GM23248 (cell line): Measurements from ENCODE around the gene TMEM94. TPM values are rescaled to one million over a fixed set of nuclear protein-coding genes. Genes with fewer than 3 reads are reported as not detected.

Experiments used
- DNase-seq: peaks from one replicate; pipeline ENCODE4 v3.0.0-alpha.2; 2015
- H2AFZ ChIP-seq: fragments of 200-600 bp; sonication (generic); 2 replicates; pipeline ENCODE4 v1.6.1; 2016; ENCODE audit warnings: antibody characterized with exemption
- H3F3A ChIP-seq: fragments of 200-600 bp; sonication (generic); 2 replicates; pipeline ENCODE4 v1.6.1; 2016; ENCODE audit warnings: mild to moderate bottlenecking, antibody characterized with exemption, mixed run types; ENCODE audit not compliant: insufficient read depth
- H3K27ac ChIP-seq: fragments of 200-600 bp; sonication (generic); 2 replicates; pipeline ENCODE4 v1.5.1; 2016; ENCODE audit warnings: mild to moderate bottlenecking
- H3K27me3 ChIP-seq: fragments of 200-600 bp; sonication (generic); replicated peaks from 2 replicates; pipeline ENCODE4 v1.6.1; 2016; ENCODE audit warnings: mild to moderate bottlenecking; ENCODE audit not compliant: insufficient read depth
- H3K36me3 ChIP-seq: fragments of 200-600 bp; sonication (generic); 2 replicates; pipeline ENCODE4 v1.6.1; 2016; ENCODE audit warnings: low read depth, mild to moderate bottlenecking
- H3K4me1 ChIP-seq: fragments of 200-600 bp; sonication (generic); 2 replicates; pipeline ENCODE4 v1.6.1; 2016; ENCODE audit warnings: mild to moderate bottlenecking; ENCODE audit not compliant: insufficient read depth
- H3K4me2 ChIP-seq: fragments of 200-600 bp; sonication (generic); one replicate; pipeline ENCODE4 v1.6.1; 2016; ENCODE audit warnings: mild to moderate bottlenecking; ENCODE audit not compliant: unreplicated experiment
- H3K4me3 ChIP-seq: fragments of 200-600 bp; sonication (generic); 2 replicates; pipeline ENCODE4 v1.5.1; 2016; ENCODE audit warnings: mild to moderate bottlenecking
- H3K79me2 ChIP-seq: fragments of 200-600 bp; sonication (generic); 2 replicates; pipeline ENCODE4 v1.6.1; 2016; ENCODE audit warnings: mild to moderate bottlenecking; ENCODE audit not compliant: insufficient read depth
- H3K9ac ChIP-seq: fragments of 200-600 bp; sonication (generic); 2 replicates; pipeline ENCODE4 v1.6.1; 2016; ENCODE audit warnings: mild to moderate bottlenecking
- H3K9me2 ChIP-seq: fragments of 200-600 bp; sonication (generic); 2 replicates; pipeline ENCODE4 v1.6.1; 2016; ENCODE audit warnings: mixed run types, mild to moderate bottlenecking, moderate library complexity; ENCODE audit not compliant: insufficient read depth
- H3K9me3 ChIP-seq: fragments of 200-600 bp; sonication (generic); one replicate; pipeline ENCODE4 v1.6.1; 2017; ENCODE audit warnings: low read depth
- H4K20me1 ChIP-seq: fragments of 200-600 bp; sonication (generic); 2 replicates; pipeline ENCODE4 v1.6.0; 2016; ENCODE audit not compliant: insufficient read depth
- EZH2 ChIP-seq: fragments of 200-600 bp; sonication (generic); IDR thresholded peaks from 2 replicates; pipeline ENCODE4 v1.6.1; 2018; ENCODE audit warnings: antibody characterized with exemption, mild to moderate bottlenecking; ENCODE audit not compliant: insufficient read depth, poor library complexity, severe bottlenecking
- EZH2phosphoT487 ChIP-seq: fragments of 200-600 bp; sonication (generic); IDR thresholded peaks from 2 replicates; pipeline ENCODE4 v1.6.1; 2018; ENCODE audit warnings: antibody characterized with exemption, moderate library complexity, mild to moderate bottlenecking, low read depth; ENCODE audit not compliant: insufficient read depth
- WGBS, 2 experiments: methylation state at CpG; one replicate each; pipeline ENCODE4 v1.1.6; 2015 to 2017; ENCODE audit warnings: low lambda C conversion rate in 2 of 2, low coverage in 1 of 2; ENCODE audit errors: missing lambda C conversion rate in 2 of 2; 5-methylcytosine and 5-hydroxymethylcytosine counted together
- in situ Hi-C: fragments of 300-500 bp; cut with MboI; formaldehyde crosslinking; loops from 2 replicates; pipeline ENCODE4 v1.15.0; 2020
- polyA plus RNA-seq: library from polyadenylated mRNA; unstranded; fragments of >200 nt; fragmentation: Nextera tagmentation; extraction: Ambion mirVana; gene quantifications from 2 replicates; pipeline ENCODE4 v1.2.1, GENCODE V29; 2016
- total RNA-seq: library from RNA; depleted of rRNA; stranded (reverse); fragments of >200 nt; shearing (Covaris generic); gene quantifications from 2 replicates; pipeline ENCODE4 v1.2.3, GENCODE V29; 2014

The TMEM94 gene
- total and polyA plus RNA-seq, 2 experiments from 2014 or later = 14.3 to 24.5 TPM

DNA sequence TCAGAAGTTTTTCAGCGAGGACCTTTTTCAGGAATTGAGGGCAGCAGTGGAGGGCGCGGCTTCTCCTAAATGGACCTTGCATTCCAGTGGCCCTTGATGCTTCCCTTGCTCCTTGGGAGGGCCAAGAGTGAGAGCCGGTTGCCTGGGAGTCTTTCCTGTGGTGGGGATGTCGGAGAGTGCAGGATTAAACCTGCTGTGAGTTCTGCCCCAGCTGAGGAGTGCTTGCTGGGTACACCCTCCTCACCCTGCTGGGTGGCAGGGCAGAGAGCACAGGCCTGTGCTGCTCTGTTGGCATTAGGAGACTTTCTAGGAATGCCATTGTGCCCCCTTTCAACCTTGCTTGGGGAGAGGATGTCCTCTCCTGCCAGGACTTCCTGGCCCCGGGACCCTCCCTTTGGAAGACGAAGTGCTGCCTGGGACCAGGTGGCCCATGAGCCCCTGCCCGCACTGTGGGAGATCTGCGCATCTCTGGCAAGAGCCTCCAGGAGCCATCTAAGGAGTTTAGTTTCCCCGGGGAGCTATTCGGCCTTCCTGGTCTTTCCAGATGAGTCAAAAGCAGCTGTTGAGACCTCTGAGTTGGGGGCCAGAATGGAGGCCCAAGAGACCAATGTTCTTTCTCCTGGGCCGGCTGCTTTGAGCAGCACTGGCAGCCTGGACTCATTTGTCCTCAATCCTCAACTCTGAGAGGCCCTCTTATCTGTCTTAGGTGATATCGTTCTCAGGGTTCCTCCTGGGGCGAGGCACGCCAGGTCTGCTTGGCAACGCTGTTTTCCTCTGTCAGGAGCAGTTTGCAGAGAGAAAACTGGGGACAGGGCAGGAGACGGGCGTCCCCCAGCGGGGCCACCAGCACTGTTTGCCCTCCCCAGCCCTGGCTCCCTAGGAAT, 74.6 kb downstream of the TMEM94 start:
- in situ Hi-C loops = no loop called here
- no peak overlapping the region for H2AFZ ChIP-seq

DNA sequence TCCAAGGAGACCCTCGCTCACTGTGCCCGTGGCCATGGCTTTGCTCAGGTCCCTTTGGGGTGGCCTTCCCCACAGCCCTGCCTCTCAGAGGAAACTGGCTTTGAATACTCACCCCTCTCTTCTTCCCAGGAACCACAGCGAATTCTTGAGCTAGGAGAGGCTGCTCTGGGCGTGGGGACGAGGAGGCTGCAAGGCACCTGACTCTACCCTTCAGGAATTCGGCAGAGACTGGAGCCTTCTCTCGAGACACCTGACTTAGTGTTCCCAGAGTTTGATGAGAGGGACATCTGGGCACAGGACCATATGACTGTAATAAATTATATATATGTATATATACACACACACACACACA, 75.3 kb downstream of the TMEM94 start:
- 81 to 88% methylated on average over 7 of the region's 7 CpGs for WGBS, 2 experiments
- Histone ChIP-seq H3K4me1 (no peaks in the 10 kb centered on the region), H3K4me2 (no peak overlapping the region), H3K9me2 (no peaks in the 10 kb centered on the region), H3K36me3 (no peaks in the 10 kb centered on the region), H2AFZ (no peak overlapping the region), H3K9ac (no peak overlapping the region), H3K27me3 (peaks cover 10% of the 10 kb centered on the region; the same call in 1 of the 2 replicates), H3K9me3 (no peaks in the 10 kb centered on the region), H3K79me2 (no peaks in the 10 kb centered on the region), H3K27ac (no peak overlapping the region), H3K4me3 (no peak overlapping the region), H3F3A (no peaks in the 10 kb centered on the region), H4K20me1 (no peaks in the 10 kb centered on the region)
- in situ Hi-C loops = no loop called here
- no peak for DNase-seq
- no peak for TF ChIP-seq EZH2phosphoT487
- TF ChIP-seq EZH2 = no peak

More for the DNA sequence above, 74.6 kb downstream of the TMEM94 start:
- Histone ChIP-seq H3K27me3 (peaks cover 16% of the 10 kb centered on the region; the same call in 1 of the 2 replicates), H3K9ac (no peak overlapping the region), H3F3A (no peaks in the 10 kb centered on the region), H3K27ac (no peak overlapping the region), H3K79me2 (no peaks in the 10 kb centered on the region), H3K4me3 (no peak overlapping the region), H4K20me1 (no peaks in the 10 kb centered on the region), H3K4me1 (no peaks in the 10 kb centered on the region), H3K9me2 (no peaks in the 10 kb centered on the region), H3K36me3 (no peaks in the 10 kb centered on the region), H3K4me2 (no peak overlapping the region), H3K9me3 (no peaks in the 10 kb centered on the region)
- 78 to 80% methylated on average over 19 of the region's 19 CpGs for whole genome bisulfite sequencing, 2 experiments
- DNase-seq = no peak
- TF ChIP-seq EZH2phosphoT487 (no peak), EZH2 (no peak)

DNA sequence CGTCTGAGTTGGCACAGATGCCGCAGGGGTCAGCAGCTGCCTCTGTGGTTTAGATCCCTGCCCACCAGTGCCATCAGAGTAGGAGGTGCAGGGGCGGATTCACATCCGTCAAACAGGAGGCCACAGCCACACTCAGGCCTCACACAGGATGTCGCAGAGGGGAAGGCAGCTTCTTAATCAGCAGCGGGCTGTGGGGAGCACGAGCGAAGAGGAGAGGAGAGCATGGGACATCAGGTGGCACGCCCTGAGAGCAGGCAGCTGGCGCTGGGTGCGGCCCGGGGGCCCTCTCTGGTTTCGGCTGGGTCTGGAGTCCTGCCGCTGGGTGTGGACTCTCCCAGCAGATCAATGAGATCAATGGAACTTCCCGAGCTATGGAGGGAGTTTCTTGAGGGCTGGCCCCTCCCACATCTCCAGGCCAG, 78.7 kb downstream of the TMEM94 start:
- Histone ChIP-seq H3K36me3 (no peaks in the 10 kb centered on the region), H3K4me2 (no peak overlapping the region), H2AFZ (no peak overlapping the region), H3K27me3 (no peaks in the 10 kb centered on the region; the same call in 1 of the 2 replicates), H3K4me3 (no peak overlapping the region), H3F3A (no peaks in the 10 kb centered on the region), H3K9me3 (no peaks in the 10 kb centered on the region), H3K79me2 (no peaks in the 10 kb centered on the region), H3K9ac (no peak overlapping the region), H4K20me1 (no peaks in the 10 kb centered on the region), H3K27ac (no peak overlapping the region), H3K4me1 (no peaks in the 10 kb centered on the region), H3K9me2 (no peaks in the 10 kb centered on the region)
- DNase-seq = no peak
- 38 to 46% methylated on average over 12 to 15 of the region's 15 CpGs for WGBS, 2 experiments
- in situ Hi-C loops = no loop called here
- TF ChIP-seq EZH2 = no peak
- TF ChIP-seq EZH2phosphoT487 = no peak

DNA sequence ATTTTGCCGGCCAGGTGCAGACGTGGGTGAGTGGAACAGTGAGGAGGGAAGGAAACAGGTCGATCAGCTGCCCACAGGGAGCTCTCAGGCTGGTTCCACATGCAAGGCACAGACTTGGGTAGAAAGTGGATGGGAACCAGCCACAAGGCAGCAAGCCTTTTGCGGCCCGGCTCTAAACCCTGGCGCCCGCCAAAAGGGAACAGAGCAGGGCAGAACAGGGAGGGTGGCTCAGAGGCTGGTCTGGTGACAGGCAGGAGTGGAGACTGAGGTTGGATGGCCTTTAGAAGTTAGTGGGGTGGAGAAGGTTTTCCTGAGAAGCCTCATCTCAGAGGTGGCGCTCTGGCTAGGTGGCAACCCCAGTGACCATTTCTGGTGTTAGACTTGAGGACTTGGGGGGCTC, 79.4 kb downstream of the TMEM94 start:
- Histone ChIP-seq H4K20me1 (no peaks in the 10 kb centered on the region), H3K27me3 (no peaks in the 10 kb centered on the region; the same call in 1 of the 2 replicates), H3K27ac (no peak overlapping the region), H3K4me3 (no peak overlapping the region), H3K79me2 (no peaks in the 10 kb centered on the region), H3K36me3 (no peaks in the 10 kb centered on the region), H3F3A (no peaks in the 10 kb centered on the region), H3K9me2 (no peaks in the 10 kb centered on the region), H3K4me2 (no peak overlapping the region), H3K9ac (no peak overlapping the region), H3K4me1 (no peaks in the 10 kb centered on the region), H2AFZ (no peak overlapping the region), H3K9me3 (no peaks in the 10 kb centered on the region)
- WGBS, 2 experiments = 67 to 72% methylated on average over 8 of the region's 8 CpGs
- no peak for DNase-seq
- TF ChIP-seq EZH2phosphoT487 (no peak), EZH2 (no peak)
- in situ Hi-C loops = no loop called here

DNA sequence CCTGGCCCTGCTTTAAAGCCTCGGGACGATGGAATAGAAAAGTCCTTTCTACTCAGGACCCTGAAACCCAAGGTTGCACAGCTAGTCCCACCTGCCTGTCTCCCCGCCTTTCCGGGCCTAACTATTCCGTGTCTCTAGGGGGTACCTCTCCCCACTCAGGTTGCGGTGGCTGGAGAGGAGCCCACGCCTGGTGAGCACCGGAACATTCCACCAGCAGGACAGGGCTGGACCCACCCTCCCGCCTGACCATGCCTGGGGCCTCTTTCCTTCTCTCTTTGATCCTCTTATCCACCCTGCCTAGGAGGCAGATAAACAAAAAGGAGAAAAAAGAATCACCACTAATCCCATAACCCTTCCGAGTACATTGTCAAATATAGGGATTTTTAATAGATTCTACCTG, 79.9 kb downstream of the TMEM94 start:
- H3K4me1 ChIP-seq = no peaks in the 10 kb centered on the region
- WGBS, 2 experiments = 69 to 71% methylated on average over 10 of the region's 10 CpGs
- in situ Hi-C loops = no loop called here
- H3K27ac ChIP-seq = no peak overlapping the region
- no peak for TF ChIP-seq EZH2phosphoT487
- no peak for TF ChIP-seq EZH2
- H2AFZ ChIP-seq = no peak overlapping the region
- H3K4me2 ChIP-seq = no peak overlapping the region
- H3K9ac ChIP-seq = no peak overlapping the region
- H3K9me2 ChIP-seq = no peaks in the 10 kb centered on the region
- no peaks in the 10 kb centered on the region; the same call in 1 of the 2 replicates for H3K27me3 ChIP-seq
- no peak overlapping the region for H3K4me3 ChIP-seq
- H3F3A ChIP-seq = no peaks in the 10 kb centered on the region
- H4K20me1 ChIP-seq = no peaks in the 10 kb centered on the region
- no peaks in the 10 kb centered on the region for H3K79me2 ChIP-seq
- no peak for DNase-seq
- H3K36me3 ChIP-seq = no peaks in the 10 kb centered on the region
- H3K9me3 ChIP-seq = no peaks in the 10 kb centered on the region
